Stimulated activated naive CD4-positive, alpha-beta T cell (primary cell): Measurements from ENCODE around the gene PSENEN.
"Not testable (repeated sequence)": the region's sequence is repeated elsewhere in the genome, so short reads cannot be mapped to it uniquely, and the experiment has no call there.

ENCODE experiments used
- DNase-seq, 6 experiments: peaks; one replicate each; lab custom pipeline; 2025; lab: John Stamatoyannopoulos, UW

PSENEN gene

GRCh38 chr19:35718345-35719041 is 27.0 kb upstream of the PSENEN start:
- DNase-seq = peak in 5 of 6 experiments; percentile 19 to 62 (median 45)

GRCh38 chr19:35719402-35720162 is 25.9 kb upstream of the PSENEN start:
- DNase-seq = no peak

- no peak for DNase-seq
Observed at GRCh38 chr19:35720163-35720524, 25.3 kb upstream of the PSENEN start.

- no peak for DNase-seq
Observed at GRCh38 chr19:35720648-35721047, 24.8 kb upstream of the PSENEN start.

- no peak for DNase-seq
Observed at GRCh38 chr19:35721374-35721773, 24.1 kb upstream of the PSENEN start.

- no peak for DNase-seq
Observed at GRCh38 chr19:35722461-35722860, 23.0 kb upstream of the PSENEN start.

GRCh38 chr19:35722897-35723296 is 22.6 kb upstream of the PSENEN start:
- no peak for DNase-seq

- no peak for DNase-seq
Observed at GRCh38 chr19:35723671-35724070, 21.8 kb upstream of the PSENEN start.

- DNase-seq = not testable (repeated sequence)
Observed at GRCh38 chr19:35724132-35724531, 21.3 kb upstream of the PSENEN start.

GRCh38 chr19:35724560-35724959 is 20.9 kb upstream of the PSENEN start:
- DNase-seq = no peak

GRCh38 chr19:35725216-35725861 is 20.1 kb upstream of the PSENEN start:
- no peak for DNase-seq

GRCh38 chr19:35727053-35727955 is 18.1 kb upstream of the PSENEN start:
- DNase-seq = no peak

GRCh38 chr19:35727956-35728706 is 17.3 kb upstream of the PSENEN start:
- DNase-seq = no peak

- no peak for DNase-seq
Observed at GRCh38 chr19:35729021-35729420, 16.4 kb upstream of the PSENEN start.

GRCh38 chr19:35729763-35730162 is 15.7 kb upstream of the PSENEN start:
- no peak for DNase-seq

- no peak for DNase-seq
Observed at GRCh38 chr19:35730326-35730725, 15.1 kb upstream of the PSENEN start.

- no peak for DNase-seq
Observed at GRCh38 chr19:35731353-35731752, 14.1 kb upstream of the PSENEN start.

- DNase-seq = no peak
Observed at GRCh38 chr19:35731779-35732405, 13.6 kb upstream of the PSENEN start.

GRCh38 chr19:35732540-35733179 is 12.8 kb upstream of the PSENEN start:
- no peak for DNase-seq
